Gastrocnemius medialis (tissue), 4 donors: Measurements from ENCODE around the gene HOXB1. TPM values are rescaled to one million over a fixed set of nuclear protein-coding genes. Genes with fewer than 3 reads are reported as not detected.

Experiments used
- ATAC-seq, 2 donors: fragments of 150-250 bp; one replicate each; pipeline ENCODE4 v1.9.1; 2016
- DNase-seq, 2 donors: peaks; one replicate each; pipeline ENCODE4 v3.0.0-alpha.2; 2019
- H3K27ac ChIP-seq, 4 donors: fragments of 200-600 bp; sonication (generic); 1 replicate in 1 of 4; 2 replicates in 3 of 4; pipeline ENCODE4 v1.5.1; 2016 to 2018; ENCODE audit warnings: mild to moderate bottlenecking in 2 of 4, moderate library complexity in 1 of 4
- H3K27me3 ChIP-seq, 3 donors: fragments of 200-600 bp; sonication (generic) in 2 of 3; 1 replicate in 1 of 3; 2 replicates in 2 of 3; pipeline versions ENCODE4 v1.5.1 to v1.6.0; 2016 to 2019; ENCODE audit warnings: mild to moderate bottlenecking in 1 of 3, moderate library complexity in 1 of 3
- H3K36me3 ChIP-seq, 2 donors: fragments of 200-600 bp; sonication (generic) in 1 of 2; one replicate each; pipeline ENCODE4 v1.5.1; 2017 to 2018
- H3K4me1 ChIP-seq, 2 donors: fragments of 200-600 bp; sonication (generic) in 1 of 2; one replicate each; pipeline ENCODE4 v1.5.1; 2016 to 2017; ENCODE audit warnings: mild to moderate bottlenecking in 2 of 2
- H3K4me3 ChIP-seq, 4 donors: fragments of 200-600 bp; sonication (generic) in 3 of 4; 1 replicate in 1 of 4; 2 replicates in 3 of 4; pipeline ENCODE4 v1.5.1; 2016 to 2019; ENCODE audit warnings: mild to moderate bottlenecking in 2 of 4
- H3K9me3 ChIP-seq, 3 donors: fragments of 200-600 bp; sonication (generic) in 2 of 3; 1 replicate in 1 of 3; 2 replicates in 2 of 3; pipeline ENCODE4 v1.5.1; 2016 to 2019
- CTCF ChIP-seq, 5 experiments: fragments of 450-650 bp in 3 of 5; fragments of 200-600 bp in 2 of 5; sonication (generic) in 2 of 5; IDR thresholded peaks in 4 of 5; conservative IDR thresholded peaks in 1 of 5; 1 replicate in 4 of 5; 2 replicates in 1 of 5; pipeline ENCODE4 v1.5.1; 2016 to 2019; ENCODE audit warnings: antibody characterized with exemption in 5 of 5, mild to moderate bottlenecking in 3 of 5, moderate library complexity in 3 of 5
- POLR2A ChIP-seq, 2 donors: fragments of 450-650 bp; IDR thresholded peaks; one replicate each; pipeline ENCODE4 v1.6.1; 2017; ENCODE audit warnings: antibody characterized with exemption in 2 of 2, mild to moderate bottlenecking in 2 of 2, moderate library complexity in 2 of 2
- in situ Hi-C, 4 donors: fragments of 200-750 bp; cut with MboI; loops; one replicate each; pipeline versions ENCODE4 v1.15.0 to v1.8.0; 2017; ENCODE audit warnings: low sequenced_read_pairs in 4 of 4
- intact Hi-C: fragments of 100-400 bp; cut with DNase I; formaldehyde crosslinking; loops from one replicate; pipeline ENCODE4 v1.15.1; 2023; ENCODE audit warnings: low total_unique reads
- total RNA-seq, 4 donors: library from RNA; depleted of rRNA; stranded (reverse); fragments of >200 nt; gene quantifications; one replicate each; pipeline versions ENCODE4 v1.1.0 to v1.2.3, GENCODE V29; 2016

The HOXB1 gene
- total RNA-seq, 4 donors from 2014 or later: not detected

- no peak overlapping the region for H3K4me3 ChIP-seq
- no peak for ATAC-seq
- DNase-seq: no peak
- TF ChIP-seq CTCF (IDR thresholded peaks at IDR 0.05 in 4 of 5, conservative IDR thresholded peaks at IDR 0.05 in 1 of 5): no peak
- no peak for TF ChIP-seq POLR2A (IDR thresholded peaks at IDR 0.05)
- no peaks in the 10 kb centered on the region for H3K9me3 ChIP-seq
- in situ Hi-C loops: no loop called here
- no peaks in the 10 kb centered on the region for H3K36me3 ChIP-seq
- peaks cover 10 to 37% of the 10 kb centered on the region in 2 donors for H3K4me1 ChIP-seq
- intact Hi-C loops: no loop called here
- peaks cover 13 to 31% (median 21%) of the 10 kb centered on the region in 3 donors for H3K27me3 ChIP-seq
- H3K27ac ChIP-seq: peak overlapping the region; percentile 49 to 94 (median 77)
Observed at GRCh38 chr17:48546137-48546923, 15.5 kb upstream of the HOXB1 start.

- ATAC-seq (no peak), DNase-seq (no peak)
- Histone ChIP-seq H3K27ac (peak overlapping the region; percentile 80 to 94 (median 85)), H3K9me3 (no peaks in the 10 kb centered on the region), H3K4me1 (peaks cover 10 to 40% of the 10 kb centered on the region in 2 donors), H3K4me3 (no peak overlapping the region), H3K27me3 (peaks cover 16 to 38% (median 23%) of the 10 kb centered on the region in 3 donors), H3K36me3 (no peaks in the 10 kb centered on the region)
- intact Hi-C loops: no loop called here
- in situ Hi-C loops: no loop called here
- TF ChIP-seq CTCF (IDR thresholded peaks at IDR 0.05 in 4 of 5, conservative IDR thresholded peaks at IDR 0.05 in 1 of 5): no peak
- no peak for TF ChIP-seq POLR2A (IDR thresholded peaks at IDR 0.05)
Observed at GRCh38 chr17:48545539-48545938, 14.7 kb upstream of the HOXB1 start.

GRCh38 chr17:48545022-48545375 is 14.2 kb upstream of the HOXB1 start, which contains the start of gene HOXB2:
Gene HOXB2 (minus strand): TSS chr17:48545109. CDS start chr17:48544911, 198 bp downstream.
- no peak for TF ChIP-seq POLR2A (IDR thresholded peaks at IDR 0.05)
- no peak for TF ChIP-seq CTCF (IDR thresholded peaks at IDR 0.05 in 4 of 5, conservative IDR thresholded peaks at IDR 0.05 in 1 of 5)
- H3K36me3 ChIP-seq: no peaks in the 10 kb centered on the region
- intact Hi-C loops: no loop called here
- H3K4me3 ChIP-seq: peak within 1 kb of the TSS; percentile 59 to 76 (median 68)
- H3K9me3 ChIP-seq: no peaks in the 10 kb centered on the region
- H3K27me3 ChIP-seq: peaks cover 16 to 38% (median 20%) of the 10 kb centered on the region in 3 donors
- H3K4me1 ChIP-seq: peaks cover 10 to 40% of the 10 kb centered on the region in 2 donors
- ATAC-seq (no peak), DNase-seq (no peak)
- peak within 1 kb of the TSS; percentile 80 to 94 (median 85) for H3K27ac ChIP-seq
- in situ Hi-C loops: no loop called here

GRCh38 chr17:48544349-48545021 is 13.7 kb upstream of the HOXB1 start:
- peaks cover 10 to 40% of the 10 kb centered on the region in 2 donors for H3K4me1 ChIP-seq
- peaks cover 16 to 38% (median 20%) of the 10 kb centered on the region in 3 donors for H3K27me3 ChIP-seq
- DNase-seq (peak; percentile 17 to 36), ATAC-seq (no peak)
- H3K36me3 ChIP-seq: no peaks in the 10 kb centered on the region
- TF ChIP-seq POLR2A (IDR thresholded peaks at IDR 0.05) (peak; percentile 5 to 14), CTCF (IDR thresholded peaks at IDR 0.05 in 4 of 5, conservative IDR thresholded peaks at IDR 0.05 in 1 of 5) (no peak)
- H3K4me3 ChIP-seq: peak overlapping the region; percentile 59 to 76 (median 68)
- in situ Hi-C loops: no loop called here
- intact Hi-C loops: no loop called here
- peak overlapping the region; percentile 80 to 94 (median 85) for H3K27ac ChIP-seq
- no peaks in the 10 kb centered on the region for H3K9me3 ChIP-seq
